ENCODE results near the gene PPP2R5D. TPM values are rescaled to one million over a fixed set of nuclear protein-coding genes. Genes with fewer than 3 reads are reported as not detected.
A peak's percentile ranks its signal among the peaks of the same experiment; 100 is the strongest.

PPP2R5D gene
- total and polyA plus RNA-seq, 9 of the 15 experiments (the other 6 are each of a cell fraction or from before 2014, with no cell fraction given), result 1.3 to 96.1 (median 38.4) TPM

DNA sequence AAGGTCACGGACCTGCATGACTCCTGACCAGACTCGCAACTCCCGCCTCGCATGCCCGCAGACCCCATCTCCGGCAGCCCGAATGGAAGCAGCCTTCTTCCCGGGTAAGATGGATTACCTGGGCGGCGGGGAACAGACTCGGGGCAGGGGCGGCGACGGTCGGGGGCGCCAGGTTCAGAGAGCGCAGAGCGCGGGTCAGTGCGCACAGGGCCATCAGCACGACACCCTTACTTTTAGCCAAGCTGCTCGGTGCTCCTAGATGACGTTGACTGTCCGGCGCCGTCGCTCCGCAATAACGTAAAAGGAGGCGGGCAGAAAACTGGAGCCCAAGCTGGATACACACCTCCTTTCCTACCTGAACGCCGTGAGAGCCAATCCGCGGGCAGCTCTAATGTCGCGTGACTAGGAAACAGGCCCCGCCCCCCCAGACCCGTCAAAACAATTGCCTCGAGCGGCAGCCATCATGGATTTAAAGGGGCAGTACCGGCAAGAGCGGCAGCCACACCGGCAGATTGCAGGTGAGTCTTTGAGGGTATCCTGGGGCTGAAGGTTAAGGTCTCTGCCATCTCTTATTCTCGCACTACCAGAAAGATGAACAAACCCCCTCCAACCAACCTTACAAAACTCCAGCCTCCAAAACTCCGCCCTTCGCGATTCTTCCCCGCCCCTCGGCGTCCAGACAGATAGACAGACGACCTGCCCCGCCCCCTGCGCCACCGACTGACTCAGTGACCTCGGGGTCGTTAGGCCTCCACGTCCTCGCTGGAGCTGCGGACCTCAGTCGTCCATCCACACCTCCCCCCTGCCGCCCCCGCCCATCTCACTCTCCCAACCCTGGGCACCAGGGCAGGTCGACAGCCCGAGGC, 75.0 kb downstream of the PPP2R5D start, which contains the start of the genes KLC4 and MRPL2 (continued):
- TF ChIP-seq, protein P1, sequence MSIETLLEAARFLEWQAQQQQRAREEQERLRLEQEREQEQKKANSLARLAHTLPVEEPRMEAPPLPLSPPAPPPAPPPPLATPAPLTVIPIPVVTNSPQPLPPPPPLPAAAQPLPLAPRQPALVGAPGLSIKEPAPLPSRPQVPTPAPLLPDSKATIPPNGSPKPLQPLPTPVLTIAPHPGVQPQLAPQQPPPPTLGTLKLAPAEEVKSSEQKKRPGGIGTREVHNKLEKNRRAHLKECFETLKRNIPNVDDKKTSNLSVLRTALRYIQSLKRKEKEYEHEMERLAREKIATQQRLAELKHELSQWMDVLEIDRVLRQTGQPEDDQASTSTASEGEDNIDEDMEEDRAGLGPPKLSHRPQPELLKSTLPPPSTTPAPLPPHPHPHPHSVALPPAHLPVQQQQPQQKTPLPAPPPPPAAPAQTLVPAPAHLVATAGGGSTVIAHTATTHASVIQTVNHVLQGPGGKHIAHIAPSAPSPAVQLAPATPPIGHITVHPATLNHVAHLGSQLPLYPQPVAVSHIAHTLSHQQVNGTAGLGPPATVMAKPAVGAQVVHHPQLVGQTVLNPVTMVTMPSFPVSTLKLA (conservative IDR thresholded peaks at IDR 0.05), result peak; percentile 95 to 96
- peak; percentile 91 for TF ChIP-seq TAF1 (IDR thresholded peaks at IDR 0.05; ENCODE audit: control insufficient read depth, extremely low read depth, insufficient read depth, low read length, severe bottlenecking)
- TF ChIP-seq, protein P2, sequence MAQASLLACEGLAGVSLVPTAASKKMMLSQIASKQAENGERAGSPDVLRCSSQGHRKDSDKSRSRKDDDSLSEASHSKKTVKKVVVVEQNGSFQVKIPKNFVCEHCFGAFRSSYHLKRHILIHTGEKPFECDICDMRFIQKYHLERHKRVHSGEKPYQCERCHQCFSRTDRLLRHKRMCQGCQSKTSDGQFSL (CRISPR knock-in tag; IDR thresholded peaks at IDR 0.05), result no peak
- TF ChIP-seq, protein P2 (tag; IDR thresholded peaks at IDR 0.05), result no peak
- no peak for TF ChIP-seq NR4A1 (CRISPR knock-in tag; IDR thresholded peaks at IDR 0.05)
- no peak for TF ChIP-seq NR4A1 (tag; IDR thresholded peaks at IDR 0.05)
- peak; percentile 95 for TF ChIP-seq POLR2G (IDR thresholded peaks at IDR 0.05; ENCODE audit: low read depth, low read length)
- no peak for TF ChIP-seq TRIM24 (IDR thresholded peaks at IDR 0.05)
- peak; percentile 56 for TF ChIP-seq FOXM1 (IDR thresholded peaks at IDR 0.05; ENCODE audit: low read depth)
- TF ChIP-seq FOXM1 (CRISPR knock-in tag; IDR thresholded peaks at IDR 0.05; ENCODE audit: low read depth), result no peak
- TF ChIP-seq ARHGAP35 (IDR thresholded peaks at IDR 0.05; ENCODE audit: partially characterized antibody), result no peak
- peak; percentile 96 for TF ChIP-seq SMAD4 (CRISPR knock-in tag; conservative IDR thresholded peaks at IDR 0.05)
- TF ChIP-seq, protein P3, sequence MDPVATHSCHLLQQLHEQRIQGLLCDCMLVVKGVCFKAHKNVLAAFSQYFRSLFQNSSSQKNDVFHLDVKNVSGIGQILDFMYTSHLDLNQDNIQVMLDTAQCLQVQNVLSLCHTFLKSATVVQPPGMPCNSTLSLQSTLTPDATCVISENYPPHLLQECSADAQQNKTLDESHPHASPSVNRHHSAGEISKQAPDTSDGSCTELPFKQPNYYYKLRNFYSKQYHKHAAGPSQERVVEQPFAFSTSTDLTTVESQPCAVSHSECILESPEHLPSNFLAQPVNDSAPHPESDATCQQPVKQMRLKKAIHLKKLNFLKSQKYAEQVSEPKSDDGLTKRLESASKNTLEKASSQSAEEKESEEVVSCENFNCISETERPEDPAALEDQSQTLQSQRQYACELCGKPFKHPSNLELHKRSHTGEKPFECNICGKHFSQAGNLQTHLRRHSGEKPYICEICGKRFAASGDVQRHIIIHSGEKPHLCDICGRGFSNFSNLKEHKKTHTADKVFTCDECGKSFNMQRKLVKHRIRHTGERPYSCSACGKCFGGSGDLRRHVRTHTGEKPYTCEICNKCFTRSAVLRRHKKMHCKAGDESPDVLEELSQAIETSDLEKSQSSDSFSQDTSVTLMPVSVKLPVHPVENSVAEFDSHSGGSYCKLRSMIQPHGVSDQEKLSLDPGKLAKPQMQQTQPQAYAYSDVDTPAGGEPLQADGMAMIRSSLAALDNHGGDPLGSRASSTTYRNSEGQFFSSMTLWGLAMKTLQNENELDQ (CRISPR knock-in tag; IDR thresholded peaks at IDR 0.05; ENCODE audit: borderline replicate concordance), result no peak
- TF ChIP-seq, protein P4, sequence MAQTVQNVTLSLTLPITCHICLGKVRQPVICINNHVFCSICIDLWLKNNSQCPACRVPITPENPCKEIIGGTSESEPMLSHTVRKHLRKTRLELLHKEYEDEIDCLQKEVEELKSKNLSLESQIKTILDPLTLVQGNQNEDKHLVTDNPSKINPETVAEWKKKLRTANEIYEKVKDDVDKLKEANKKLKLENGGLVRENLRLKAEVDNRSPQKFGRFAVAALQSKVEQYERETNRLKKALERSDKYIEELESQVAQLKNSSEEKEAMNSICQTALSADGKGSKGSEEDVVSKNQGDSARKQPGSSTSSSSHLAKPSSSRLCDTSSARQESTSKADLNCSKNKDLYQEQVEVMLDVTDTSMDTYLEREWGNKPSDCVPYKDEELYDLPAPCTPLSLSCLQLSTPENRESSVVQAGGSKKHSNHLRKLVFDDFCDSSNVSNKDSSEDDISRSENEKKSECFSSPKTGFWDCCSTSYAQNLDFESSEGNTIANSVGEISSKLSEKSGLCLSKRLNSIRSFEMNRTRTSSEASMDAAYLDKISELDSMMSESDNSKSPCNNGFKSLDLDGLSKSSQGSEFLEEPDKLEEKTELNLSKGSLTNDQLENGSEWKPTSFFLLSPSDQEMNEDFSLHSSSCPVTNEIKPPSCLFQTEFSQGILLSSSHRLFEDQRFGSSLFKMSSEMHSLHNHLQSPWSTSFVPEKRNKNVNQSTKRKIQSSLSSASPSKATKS (CRISPR knock-in tag; IDR thresholded peaks at IDR 0.05), result no peak
- TF ChIP-seq RBFOX2 (IDR thresholded peaks at IDR 0.05; ENCODE audit: low read depth, low read length), result peak; percentile 96
- TF ChIP-seq BMI1 (IDR thresholded peaks at IDR 0.05; ENCODE audit: low read length), result no peak
- TF ChIP-seq, protein P5, sequence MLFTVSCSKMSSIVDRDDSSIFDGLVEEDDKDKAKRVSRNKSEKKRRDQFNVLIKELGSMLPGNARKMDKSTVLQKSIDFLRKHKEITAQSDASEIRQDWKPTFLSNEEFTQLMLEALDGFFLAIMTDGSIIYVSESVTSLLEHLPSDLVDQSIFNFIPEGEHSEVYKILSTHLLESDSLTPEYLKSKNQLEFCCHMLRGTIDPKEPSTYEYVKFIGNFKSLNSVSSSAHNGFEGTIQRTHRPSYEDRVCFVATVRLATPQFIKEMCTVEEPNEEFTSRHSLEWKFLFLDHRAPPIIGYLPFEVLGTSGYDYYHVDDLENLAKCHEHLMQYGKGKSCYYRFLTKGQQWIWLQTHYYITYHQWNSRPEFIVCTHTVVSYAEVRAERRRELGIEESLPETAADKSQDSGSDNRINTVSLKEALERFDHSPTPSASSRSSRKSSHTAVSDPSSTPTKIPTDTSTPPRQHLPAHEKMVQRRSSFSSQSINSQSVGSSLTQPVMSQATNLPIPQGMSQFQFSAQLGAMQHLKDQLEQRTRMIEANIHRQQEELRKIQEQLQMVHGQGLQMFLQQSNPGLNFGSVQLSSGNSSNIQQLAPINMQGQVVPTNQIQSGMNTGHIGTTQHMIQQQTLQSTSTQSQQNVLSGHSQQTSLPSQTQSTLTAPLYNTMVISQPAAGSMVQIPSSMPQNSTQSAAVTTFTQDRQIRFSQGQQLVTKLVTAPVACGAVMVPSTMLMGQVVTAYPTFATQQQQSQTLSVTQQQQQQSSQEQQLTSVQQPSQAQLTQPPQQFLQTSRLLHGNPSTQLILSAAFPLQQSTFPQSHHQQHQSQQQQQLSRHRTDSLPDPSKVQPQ (CRISPR knock-in tag; IDR thresholded peaks at IDR 0.05; ENCODE audit: borderline replicate concordance), result no peak

Measured in K562 (cell line).